Sigmoid colon (tissue), 7 donors: ENCODE results near the gene CDPF1. TPM values are rescaled to one million over a fixed set of nuclear protein-coding genes. Genes with fewer than 3 reads are reported as not detected.
A peak's percentile ranks its signal among the peaks of the same experiment; 100 is the strongest.

Experiments used
- DNase-seq: peaks from one replicate; pipeline ENCODE4 v3.0.0-alpha.2; 2019
- H3K27ac ChIP-seq, 4 donors: fragments of 200-600 bp; sonication (generic); one replicate each; pipeline ENCODE4 v1.5.1; 2016 to 2019; ENCODE audit warnings: mild to moderate bottlenecking in 1 of 4
- H3K27me3 ChIP-seq, 3 donors: fragments of 200-600 bp; sonication (generic); one replicate each; pipeline ENCODE4 v1.5.1; 2019; ENCODE audit warnings: mild to moderate bottlenecking in 1 of 3
- H3K36me3 ChIP-seq, 4 donors: fragments of 200-600 bp; sonication (generic); one replicate each; pipeline ENCODE4 v1.5.1; 2016 to 2019
- H3K4me1 ChIP-seq, 4 donors: fragments of 200-600 bp; sonication (generic); one replicate each; pipeline ENCODE4 v1.5.1; 2017 to 2019
- H3K4me3 ChIP-seq, 4 donors: fragments of 200-600 bp; sonication (generic); one replicate each; pipeline ENCODE4 v1.5.1; 2017 to 2019; ENCODE audit warnings: mild to moderate bottlenecking in 2 of 4, moderate library complexity in 1 of 4
- H3K9me3 ChIP-seq, 4 donors: fragments of 200-600 bp in 3 of 4; sonication (generic) in 3 of 4; one replicate each; pipeline versions ENCODE4 v1.5.1 to v1.6.1; 2013 to 2019
- EP300 ChIP-seq, 4 donors: sonication (generic); formaldehyde crosslinking; IDR thresholded peaks; one replicate each; pipeline ENCODE4 v1.6.1; 2017; ENCODE audit warnings: antibody characterized with exemption in 4 of 4
- POLR2A ChIP-seq, 2 donors: fragments of 450-650 bp; IDR thresholded peaks; one replicate each; pipeline ENCODE4 v1.6.1; 2016; ENCODE audit warnings: antibody characterized with exemption in 2 of 2, mild to moderate bottlenecking in 2 of 2, moderate library complexity in 2 of 2
- POLR2AphosphoS5 ChIP-seq, 4 donors: sonication (generic); formaldehyde crosslinking; IDR thresholded peaks; one replicate each; pipeline ENCODE4 v1.6.1; 2017; ENCODE audit warnings: antibody characterized with exemption in 4 of 4
- WGBS, 2 donors: extraction: QIAGEN DNeasy Blood & Tissue Kit; methylation state at CpG; one replicate each; pipeline ENCODE4 v1.1.7; 2013; 5-methylcytosine and 5-hydroxymethylcytosine counted together
- intact Hi-C: fragments of 100-400 bp; cut with DNase I; formaldehyde crosslinking; loops from one replicate; pipeline ENCODE4 v1.15.1; 2023
- polyA plus RNA-seq, 3 donors: library from polyadenylated mRNA; stranded (reverse); fragments of 200-250 nt; gene quantifications; one replicate each; pipeline ENCODE4 v1.2.3, GENCODE V29; 2013
- total RNA-seq, 4 donors: library from RNA; depleted of rRNA; stranded (reverse); fragments of >200 nt; gene quantifications; one replicate each; pipeline ENCODE4 v1.1.0, GENCODE V29; 2016
- TF ChIP-seq, protein P1 (sequence below), 4 experiments: fragments of 450-650 bp in 3 of 4; fragments of 200-600 bp in 1 of 4; IDR thresholded peaks; one replicate each; pipeline ENCODE4 v1.5.1; 2016 to 2019; ENCODE audit warnings: antibody characterized with exemption in 4 of 4, mild to moderate bottlenecking in 3 of 4, moderate library complexity in 2 of 4
- donor health status: healthy with polysubstance abuse.
- donor health status: Bipolar disorder and iron deficiency.
- donor health status: healthy.

Gene CDPF1
- total and polyA plus RNA-seq, 7 donors = 7.9 to 18.9 (median 15.8) TPM

DNA sequence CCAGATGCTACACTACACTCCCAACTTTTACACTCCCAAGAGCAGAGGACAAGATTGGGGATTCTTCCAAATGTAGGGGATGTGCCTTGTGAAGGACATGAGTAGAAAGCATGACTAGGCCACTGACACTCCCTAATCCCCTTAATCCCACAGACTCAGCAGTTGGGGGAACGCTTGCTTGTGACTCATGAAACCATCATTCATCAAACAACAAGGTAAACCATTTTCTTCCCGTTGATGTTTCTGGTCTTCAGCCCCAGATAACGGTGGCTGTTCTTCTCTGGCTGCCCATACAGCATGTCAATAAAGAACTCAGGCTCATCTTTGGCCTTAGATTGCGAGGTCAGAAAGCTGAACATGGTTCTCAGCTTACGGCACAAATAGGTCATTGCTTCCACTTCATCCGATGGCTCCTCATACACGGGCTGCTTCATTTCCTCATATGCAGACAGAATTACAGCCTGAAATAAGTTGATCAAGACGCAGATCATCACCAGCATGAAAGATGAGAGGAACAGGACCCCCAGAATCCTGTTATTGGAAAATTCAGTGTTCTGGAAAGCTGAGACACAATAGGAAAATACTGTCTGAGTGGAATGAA, 6.4 kb upstream of the CDPF1 start:
- intact Hi-C loops = no loop called here
- TF ChIP-seq, protein P1, sequence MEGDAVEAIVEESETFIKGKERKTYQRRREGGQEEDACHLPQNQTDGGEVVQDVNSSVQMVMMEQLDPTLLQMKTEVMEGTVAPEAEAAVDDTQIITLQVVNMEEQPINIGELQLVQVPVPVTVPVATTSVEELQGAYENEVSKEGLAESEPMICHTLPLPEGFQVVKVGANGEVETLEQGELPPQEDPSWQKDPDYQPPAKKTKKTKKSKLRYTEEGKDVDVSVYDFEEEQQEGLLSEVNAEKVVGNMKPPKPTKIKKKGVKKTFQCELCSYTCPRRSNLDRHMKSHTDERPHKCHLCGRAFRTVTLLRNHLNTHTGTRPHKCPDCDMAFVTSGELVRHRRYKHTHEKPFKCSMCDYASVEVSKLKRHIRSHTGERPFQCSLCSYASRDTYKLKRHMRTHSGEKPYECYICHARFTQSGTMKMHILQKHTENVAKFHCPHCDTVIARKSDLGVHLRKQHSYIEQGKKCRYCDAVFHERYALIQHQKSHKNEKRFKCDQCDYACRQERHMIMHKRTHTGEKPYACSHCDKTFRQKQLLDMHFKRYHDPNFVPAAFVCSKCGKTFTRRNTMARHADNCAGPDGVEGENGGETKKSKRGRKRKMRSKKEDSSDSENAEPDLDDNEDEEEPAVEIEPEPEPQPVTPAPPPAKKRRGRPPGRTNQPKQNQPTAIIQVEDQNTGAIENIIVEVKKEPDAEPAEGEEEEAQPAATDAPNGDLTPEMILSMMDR (IDR thresholded peaks at IDR 0.05) = no peak
- TF ChIP-seq POLR2AphosphoS5 (IDR thresholded peaks at IDR 0.05) = no peak
- TF ChIP-seq EP300 (IDR thresholded peaks at IDR 0.05) = no peak
- no peak for TF ChIP-seq POLR2A (IDR thresholded peaks at IDR 0.05)
- no peak for DNase-seq
- Histone ChIP-seq H3K9me3 (no peaks in the 10 kb centered on the region), H3K36me3 (no peaks in the 10 kb centered on the region), H3K27me3 (no peaks in the 10 kb centered on the region), H3K4me3 (no peak overlapping the region), H3K27ac (no peak overlapping the region), H3K4me1 (peaks cover 0 to 1% (median 0%) of the 10 kb centered on the region in 4 donors)
- WGBS, 2 donors = 82 to 84% methylated on average over 8 of the region's 8 CpGs

DNA sequence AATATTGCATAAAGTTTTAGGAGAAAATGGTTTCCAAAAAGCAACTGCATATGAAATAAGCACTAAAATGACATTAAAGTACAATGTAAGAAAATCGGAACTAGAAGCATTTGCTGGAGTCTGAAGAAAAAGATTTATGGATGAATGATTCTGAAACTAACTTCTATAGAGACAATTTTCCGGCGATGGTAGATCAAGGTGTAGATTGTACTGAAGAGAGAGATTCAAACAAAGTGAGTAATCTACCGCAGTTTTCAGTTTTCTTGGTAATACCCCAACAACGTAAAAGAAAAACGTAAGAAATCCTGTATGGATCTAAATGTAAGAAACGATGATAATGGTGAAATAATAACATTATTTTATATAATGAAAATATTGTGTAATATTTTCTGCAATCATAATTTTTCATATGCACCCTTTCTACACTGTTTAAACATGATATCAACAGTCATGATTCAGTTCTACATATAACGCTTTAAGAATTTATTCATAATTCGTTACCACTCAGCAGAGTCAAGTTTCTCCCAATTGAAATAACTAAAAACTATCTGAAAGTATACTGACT, 1.8 kb upstream of the CDPF1 start:
- DNase-seq = no peak
- TF ChIP-seq, protein P1 (IDR thresholded peaks at IDR 0.05) = no peak
- TF ChIP-seq EP300 (IDR thresholded peaks at IDR 0.05) = no peak
- TF ChIP-seq POLR2AphosphoS5 (IDR thresholded peaks at IDR 0.05) = no peak
- no peak for TF ChIP-seq POLR2A (IDR thresholded peaks at IDR 0.05)

DNA sequence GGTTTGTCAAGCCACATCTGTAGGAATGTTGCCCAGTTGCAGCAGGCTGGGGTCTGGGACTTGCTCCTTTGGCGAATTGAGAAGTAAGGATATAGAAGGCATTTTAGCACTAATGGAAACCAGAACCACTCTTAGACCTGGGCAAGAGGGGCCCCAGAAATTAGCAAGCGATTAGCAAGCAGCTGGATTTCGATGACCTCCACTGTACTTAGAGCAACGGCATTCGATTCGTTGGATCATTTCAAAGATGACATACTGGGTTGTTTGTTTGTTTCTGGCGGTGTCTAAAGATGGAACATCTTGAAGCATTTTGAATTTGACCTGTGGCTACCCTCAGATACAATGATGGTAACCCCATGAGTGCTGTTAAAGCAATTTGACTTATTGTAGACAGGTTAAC, 1.2 kb upstream of the CDPF1 start:
- H3K9me3 ChIP-seq = no peaks in the 10 kb centered on the region

More for the DNA sequence above, 1.8 kb upstream of the CDPF1 start:
- no peaks in the 10 kb centered on the region for H3K27me3 ChIP-seq
- no peak overlapping the region for H3K4me3 ChIP-seq
- WGBS, 2 donors = 89 to 92% methylated on average over 9 of the region's 9 CpGs
- intact Hi-C loops = loop anchor here (2.0 kb wide), 1 partner anchor 15 kb away; no protein-coding TSS in a partner anchor
- H3K27ac ChIP-seq = no peak overlapping the region
- H3K9me3 ChIP-seq = no peaks in the 10 kb centered on the region
- no peaks in the 10 kb centered on the region for H3K36me3 ChIP-seq
- peaks cover 0 to 33% (median 25%) of the 10 kb centered on the region in 4 donors for H3K4me1 ChIP-seq

DNA sequence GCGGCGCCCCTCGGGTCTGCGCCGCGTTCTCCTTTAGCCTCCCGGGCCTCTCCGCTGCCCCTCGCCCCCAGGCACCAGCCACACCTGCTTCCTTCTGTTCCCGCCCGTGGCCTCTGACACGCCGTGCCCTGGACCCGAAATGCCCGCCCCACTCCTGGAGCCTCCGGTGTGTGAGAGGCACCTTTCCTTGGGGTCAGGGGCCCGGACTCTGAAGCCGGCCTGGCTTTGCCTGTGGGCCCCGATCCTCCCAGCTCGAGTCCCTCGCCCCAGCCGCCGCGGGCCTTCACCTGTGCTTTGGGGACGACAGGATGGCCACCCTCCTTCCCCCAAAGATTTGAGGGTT, 661 bp upstream of the CDPF1 start:
- Histone ChIP-seq H3K27me3 (no peaks in the 10 kb centered on the region), H3K9me3 (no peaks in the 10 kb centered on the region), H3K4me3 (peak overlapping the region; percentile 78 to 91 (median 86)), H3K4me1 (peaks cover 0 to 40% (median 27%) of the 10 kb centered on the region in 4 donors), H3K36me3 (no peaks in the 10 kb centered on the region), H3K27ac (peak overlapping the region; percentile 86 to 91 (median 90))
- intact Hi-C loops = loop anchor here (2.0 kb wide), 1 partner anchor 16 kb away; no protein-coding TSS in a partner anchor
- no peak for TF ChIP-seq EP300 (IDR thresholded peaks at IDR 0.05)
- TF ChIP-seq POLR2AphosphoS5 (IDR thresholded peaks at IDR 0.05) = no peak
- TF ChIP-seq POLR2A (IDR thresholded peaks at IDR 0.05) = no peak
- TF ChIP-seq, protein P1 (IDR thresholded peaks at IDR 0.05) = no peak
- WGBS, 2 donors = 3 to 6% methylated on average over 25 of the region's 25 CpGs
- DNase-seq = no peak

More for the DNA sequence above, 1.2 kb upstream of the CDPF1 start:
- TF ChIP-seq EP300 (IDR thresholded peaks at IDR 0.05) = no peak
- no peak for TF ChIP-seq POLR2A (IDR thresholded peaks at IDR 0.05)
- TF ChIP-seq, protein P1 (IDR thresholded peaks at IDR 0.05) = no peak
- TF ChIP-seq POLR2AphosphoS5 (IDR thresholded peaks at IDR 0.05) = no peak
- WGBS, 2 donors = 76 to 79% methylated on average over 7 of the region's 7 CpGs
- Histone ChIP-seq H3K4me1 (peaks cover 0 to 35% (median 25%) of the 10 kb centered on the region in 4 donors), H3K27ac (peak overlapping the region in 3 of 4 donors; percentile 86 to 90 (median 90)), H3K27me3 (no peaks in the 10 kb centered on the region), H3K4me3 (peak overlapping the region in 3 of 4 donors; percentile 78 to 91 (median 88)), H3K36me3 (no peaks in the 10 kb centered on the region)
- DNase-seq = no peak
- intact Hi-C loops = loop anchor here (2.0 kb wide), 1 partner anchor 16 kb away; no protein-coding TSS in a partner anchor
